Activated T-cell treated with anti-CD3 and anti-CD28 coated beads, Interleukin-2, amount 50 U/mL, for 72 hours (primary cell): ENCODE data around the gene TBATA. TPM values are rescaled to one million over a fixed set of nuclear protein-coding genes. Genes with fewer than 3 reads are reported as not detected.

ENCODE experiments used
- ATAC-seq, 2 donors: fragments of 150-1000 bp; cut with Tn5 transposase; replicated peaks in 1 of 2; 2 replicates each; pipeline ENCODE4 v1.10.0; 2021; ENCODE audit warnings: moderate library complexity in 2 of 2, mild to moderate bottlenecking in 1 of 2
- DNase-seq, 2 donors: peaks; one replicate each; pipeline ENCODE4 v3.0.0; 2021 to 2022; ENCODE audit warnings: mixed read lengths in 1 of 2
- H3K27ac Mint-ChIP-seq: one replicate; pipeline ENCODE4 v1.8.0; 2022; ENCODE audit warnings: mild to moderate bottlenecking, moderate library complexity, mixed read lengths
- H3K27me3 Mint-ChIP-seq: one replicate; pipeline ENCODE4 v1.8.0; 2022; ENCODE audit warnings: low read depth, mixed read lengths
- H3K36me3 Mint-ChIP-seq, 2 donors: one replicate each; pipeline ENCODE4 v1.8.0; 2022; ENCODE audit warnings: mixed read lengths in 2 of 2, mild to moderate bottlenecking in 1 of 2; ENCODE audit not compliant: insufficient read depth in 2 of 2
- H3K4me1 Mint-ChIP-seq: one replicate; pipeline ENCODE4 v1.8.0; 2022; ENCODE audit warnings: low read depth, mixed read lengths
- H3K4me3 Mint-ChIP-seq, 2 donors: one replicate each; pipeline ENCODE4 v1.8.0; 2022; ENCODE audit warnings: mild to moderate bottlenecking in 2 of 2, mixed read lengths in 2 of 2, moderate library complexity in 2 of 2
- H3K9me3 Mint-ChIP-seq, 2 donors: one replicate each; pipeline ENCODE4 v1.8.0; 2022; ENCODE audit warnings: mixed read lengths in 2 of 2
- total RNA-seq, 2 donors: library from RNA; stranded (reverse); gene quantifications; one replicate each; pipeline ENCODE4 v1.2.3, GENCODE V29; 2022

TBATA gene
- total RNA-seq, 2 donors from 2014 or later = not detected

DNA sequence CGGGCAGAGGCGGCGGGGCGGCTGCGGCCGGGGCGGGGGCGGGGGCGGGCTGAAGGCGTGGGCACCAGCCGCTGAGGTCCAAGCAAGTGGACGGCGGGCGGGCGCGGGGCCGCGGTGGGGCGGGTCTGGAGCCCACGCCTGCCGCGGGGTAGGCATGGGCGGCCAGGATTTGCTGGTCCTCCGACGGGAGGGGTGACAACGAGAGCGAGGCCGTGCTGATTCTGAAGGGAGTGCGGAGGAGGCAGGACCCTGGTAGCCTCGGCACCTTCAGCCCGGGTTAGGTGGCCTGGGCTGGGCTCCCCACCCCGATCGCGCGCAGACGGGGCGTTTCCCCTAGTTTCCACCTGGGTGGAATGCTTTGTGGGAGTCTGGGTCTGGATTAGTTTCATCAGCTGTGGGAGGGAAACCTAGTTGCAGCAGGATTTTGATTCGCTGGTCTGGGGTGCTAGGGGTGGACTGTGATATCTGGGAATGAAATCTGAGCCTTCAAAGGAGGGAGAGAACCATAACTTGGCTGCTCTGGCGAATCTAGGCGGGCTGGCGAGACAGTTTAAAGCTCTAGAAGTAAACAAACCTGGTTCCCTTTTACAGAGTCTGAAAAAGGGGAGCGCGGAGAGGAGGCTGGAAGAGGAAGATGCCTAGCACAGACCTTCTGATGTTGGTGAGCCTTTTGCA lies 31.2 kb upstream of the TBATA start:
- H3K36me3 Mint-ChIP-seq = peaks cover 9 to 10% of the 10 kb centered on the region in 2 donors
- ATAC-seq (peak; percentile 48 to 52), DNase-seq (peak; percentile 59 to 63)
- peaks cover 58% of the 10 kb centered on the region for H3K4me1 Mint-ChIP-seq
- H3K27ac Mint-ChIP-seq = peak overlapping the region; percentile 97
- H3K27me3 Mint-ChIP-seq = no peaks in the 10 kb centered on the region
- no peaks in the 10 kb centered on the region for H3K9me3 Mint-ChIP-seq
- H3K4me3 Mint-ChIP-seq = peak overlapping the region; percentile 94 to 97

DNA sequence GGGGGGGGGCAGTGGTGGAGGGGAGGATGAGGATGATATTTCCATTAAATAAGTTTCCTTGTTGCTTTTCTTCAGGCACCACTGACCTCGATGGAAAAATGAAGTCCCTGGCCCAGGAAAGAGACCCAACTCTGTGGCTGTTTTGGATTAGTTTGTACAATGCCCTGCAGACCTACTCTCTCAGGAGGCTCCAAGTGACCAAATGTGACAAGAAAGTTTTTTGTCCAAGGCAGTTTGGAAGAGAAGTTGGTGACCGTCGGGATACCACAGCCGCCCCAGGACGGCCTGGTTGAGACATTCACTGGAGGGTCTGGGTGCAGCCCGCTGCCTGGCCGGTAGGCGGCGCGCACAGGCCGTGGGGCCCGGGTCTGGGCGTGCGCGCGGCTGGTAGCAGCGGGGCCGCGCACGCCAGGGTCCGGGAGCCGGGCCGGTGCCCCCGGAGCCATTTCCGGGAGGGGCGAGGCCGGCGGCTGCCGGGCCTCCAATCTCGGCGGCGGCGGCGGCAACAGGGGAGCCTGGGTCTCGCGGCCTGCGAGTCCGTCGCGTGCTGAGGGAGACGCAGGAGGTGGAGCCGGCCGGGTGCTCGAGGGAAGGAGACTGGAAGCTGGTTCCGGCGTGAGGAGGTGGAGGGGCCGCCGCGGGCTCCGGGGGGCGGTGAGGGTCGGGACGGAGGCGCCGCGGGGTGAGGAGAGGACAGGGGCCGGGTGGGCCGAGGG lies 30.5 kb upstream of the TBATA start, which contains the start of gene SGPL1:
Gene SGPL1 (plus strand): TSS at position 445 of the 716 bp plus-strand sequence. CDS start 906 bp downstream, outside the sequence.
- peaks cover 51% of the 10 kb centered on the region for H3K4me1 Mint-ChIP-seq
- H3K27ac Mint-ChIP-seq = peak within 1 kb of the TSS; percentile 97
- no peaks in the 10 kb centered on the region for H3K27me3 Mint-ChIP-seq
- H3K36me3 Mint-ChIP-seq = peaks cover 9 to 10% of the 10 kb centered on the region in 2 donors
- no peaks in the 10 kb centered on the region for H3K9me3 Mint-ChIP-seq
- ATAC-seq = peak; percentile 91 to 92
- DNase-seq = peak; percentile 88 to 94
- peak within 1 kb of the TSS; percentile 94 to 97 for H3K4me3 Mint-ChIP-seq

DNA sequence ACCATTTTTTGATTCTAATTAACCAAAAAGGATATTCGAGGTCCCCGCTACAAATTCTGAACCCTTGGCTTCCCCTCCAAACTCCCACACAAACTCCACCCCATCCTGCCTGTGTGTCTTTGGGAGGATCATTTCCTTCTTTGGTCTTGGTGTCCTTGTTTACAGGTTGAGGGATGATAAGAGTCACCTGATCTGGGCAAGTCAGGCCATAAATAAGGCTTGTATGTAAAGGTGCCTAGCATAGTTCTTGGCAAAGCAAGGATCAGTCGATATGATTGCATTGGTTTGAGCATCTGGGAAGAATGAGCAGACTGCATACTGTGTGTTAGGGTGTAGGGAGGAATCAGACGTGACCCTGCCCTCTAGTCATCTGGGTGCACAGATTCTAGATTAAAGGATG lies 28.9 kb upstream of the TBATA start:
- H3K4me1 Mint-ChIP-seq = peaks cover 35% of the 10 kb centered on the region
- H3K9me3 Mint-ChIP-seq = no peaks in the 10 kb centered on the region
- DNase-seq (no peak), ATAC-seq (no peak)
- no peak overlapping the region for H3K4me3 Mint-ChIP-seq
- no peaks in the 10 kb centered on the region for H3K27me3 Mint-ChIP-seq
- no peak overlapping the region for H3K27ac Mint-ChIP-seq
- H3K36me3 Mint-ChIP-seq = peaks cover 5 to 7% of the 10 kb centered on the region in 2 donors

DNA sequence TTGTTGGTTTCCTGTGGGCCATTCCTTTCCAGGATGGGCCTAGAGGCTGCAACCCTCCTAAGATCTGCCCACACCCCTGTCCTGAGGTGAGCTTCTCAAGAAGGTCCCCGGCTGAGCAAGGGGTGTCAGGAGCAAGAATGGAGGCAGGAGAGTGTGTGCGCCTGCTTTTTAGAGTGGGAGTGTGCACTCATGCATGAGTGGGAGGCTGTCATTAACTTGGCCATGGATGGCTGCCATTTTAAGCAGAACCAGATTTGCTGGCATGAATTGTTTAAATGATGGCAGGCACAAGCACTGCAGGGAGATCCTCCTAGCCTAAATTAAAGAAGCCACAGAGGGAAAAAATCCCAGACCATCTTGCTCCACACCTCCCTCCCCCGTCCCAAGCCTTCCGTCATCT lies 27.6 kb upstream of the TBATA start:
- Mint-ChIP-seq H3K27me3 (no peaks in the 10 kb centered on the region), H3K27ac (no peak overlapping the region), H3K36me3 (peaks cover 2 to 6% of the 10 kb centered on the region in 2 donors), H3K4me3 (no peak overlapping the region), H3K4me1 (peaks cover 23% of the 10 kb centered on the region), H3K9me3 (no peaks in the 10 kb centered on the region)
- ATAC-seq = no peak
- no peak for DNase-seq

DNA sequence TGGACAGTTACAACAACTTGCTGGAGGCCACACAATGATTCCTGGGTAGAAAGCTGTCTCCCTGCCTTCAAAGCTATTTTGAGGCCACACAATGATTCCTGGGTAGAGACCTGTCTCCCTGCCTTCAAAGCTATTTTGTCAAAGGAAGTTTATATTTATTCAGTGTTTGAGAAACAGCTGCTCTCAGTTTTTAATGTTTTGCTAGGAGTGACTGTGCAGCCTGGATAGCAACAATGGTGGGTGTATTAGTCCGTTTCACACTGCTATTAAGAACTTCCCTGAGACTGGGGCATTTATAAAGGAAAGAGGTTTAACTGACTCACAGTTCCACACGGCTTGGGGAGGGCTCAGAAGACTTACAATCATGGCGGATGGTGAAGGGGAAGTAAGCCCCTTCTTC lies 26.7 kb upstream of the TBATA start:
- DNase-seq (no peak), ATAC-seq (no peak)
- peaks cover 14% of the 10 kb centered on the region for H3K4me1 Mint-ChIP-seq
- H3K27me3 Mint-ChIP-seq = peaks cover 8% of the 10 kb centered on the region
- H3K27ac Mint-ChIP-seq = no peak overlapping the region
- no peak overlapping the region for H3K4me3 Mint-ChIP-seq
- H3K36me3 Mint-ChIP-seq = peaks cover 0 to 2% of the 10 kb centered on the region in 2 donors
- no peaks in the 10 kb centered on the region for H3K9me3 Mint-ChIP-seq

DNA sequence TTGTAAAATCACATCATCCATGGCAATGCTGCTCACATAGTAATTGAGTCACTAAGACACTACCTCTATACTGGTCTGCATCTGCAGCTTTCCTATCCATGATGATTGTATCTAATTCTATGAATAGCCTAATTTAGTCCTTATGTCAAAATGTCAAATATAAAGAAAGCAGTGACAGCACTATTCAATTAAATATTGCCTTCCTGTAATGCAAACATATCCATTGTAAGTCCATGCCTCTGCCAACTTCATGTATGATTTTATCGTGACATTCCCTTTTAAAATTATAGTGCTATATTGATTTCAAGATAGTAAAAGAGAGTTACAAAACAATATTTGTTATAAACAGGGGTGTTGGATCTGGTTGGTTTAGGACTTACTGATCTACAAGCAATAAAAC lies 25.8 kb upstream of the TBATA start:
- no peak for DNase-seq
- H3K4me3 Mint-ChIP-seq = no peak overlapping the region
- peaks cover 8% of the 10 kb centered on the region for H3K27me3 Mint-ChIP-seq
- H3K27ac Mint-ChIP-seq = no peak overlapping the region
- no peak for ATAC-seq
- peaks cover 7% of the 10 kb centered on the region for H3K4me1 Mint-ChIP-seq
- no peaks in the 10 kb centered on the region for H3K36me3 Mint-ChIP-seq
- H3K9me3 Mint-ChIP-seq = no peaks in the 10 kb centered on the region

DNA sequence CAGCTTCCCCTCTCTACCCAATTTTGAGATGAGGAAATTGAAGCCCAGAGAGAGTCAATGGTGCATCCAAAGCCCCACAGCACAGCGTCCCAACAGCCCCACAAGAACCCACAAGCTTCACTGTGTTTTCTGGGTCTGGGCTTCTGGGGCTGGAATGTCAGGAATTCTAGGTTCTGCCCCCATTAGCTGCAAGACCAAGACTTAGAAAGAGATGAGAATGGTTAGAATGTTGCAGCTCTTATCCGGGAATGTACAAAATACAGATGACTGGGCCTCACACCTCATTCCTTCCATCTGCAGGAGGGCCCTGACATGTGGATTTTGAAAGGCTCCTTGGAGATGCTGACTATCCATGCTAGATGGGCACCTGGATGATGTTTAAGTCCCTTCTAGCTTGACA lies 24.5 kb upstream of the TBATA start:
- Mint-ChIP-seq H3K36me3 (no peaks in the 10 kb centered on the region), H3K4me1 (no peaks in the 10 kb centered on the region), H3K9me3 (no peaks in the 10 kb centered on the region), H3K27ac (no peak overlapping the region), H3K4me3 (no peak overlapping the region), H3K27me3 (peaks cover 8% of the 10 kb centered on the region)
- no peak for ATAC-seq
- DNase-seq = no peak

DNA sequence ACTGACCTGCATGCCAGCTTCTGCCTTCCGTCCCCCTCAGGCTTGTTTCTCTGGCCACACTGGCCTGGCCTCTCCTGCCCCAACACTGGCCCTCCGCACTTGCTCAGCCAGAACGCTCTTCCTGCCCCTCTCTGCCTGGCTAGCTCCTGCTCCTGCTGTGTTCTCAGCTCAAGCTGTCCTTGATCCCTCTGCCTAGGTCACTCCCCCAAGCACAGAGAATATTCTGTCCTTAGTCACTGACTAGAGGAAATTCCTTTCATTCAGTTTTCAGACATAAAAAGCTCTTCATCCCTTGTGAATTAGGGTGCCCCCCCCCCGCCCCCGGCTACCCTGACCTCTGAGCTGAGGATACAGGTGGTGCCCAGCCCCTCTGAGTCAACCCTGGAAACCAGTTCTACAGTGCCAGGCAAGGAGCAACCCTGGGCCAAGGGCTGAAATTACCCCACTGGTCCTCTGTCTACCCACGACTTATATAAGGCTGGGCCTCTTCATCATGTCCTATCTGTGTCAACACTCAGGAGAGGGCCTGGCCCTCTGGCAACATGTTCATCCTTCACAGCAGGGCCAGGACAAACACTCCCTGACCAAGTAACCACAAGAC lies 23.9 kb upstream of the TBATA start:
- H3K4me3 Mint-ChIP-seq = no peak overlapping the region
- ATAC-seq = no peak
- peaks cover 8% of the 10 kb centered on the region for H3K27me3 Mint-ChIP-seq
- H3K36me3 Mint-ChIP-seq = no peaks in the 10 kb centered on the region
- no peak overlapping the region for H3K27ac Mint-ChIP-seq
- H3K9me3 Mint-ChIP-seq = no peaks in the 10 kb centered on the region
- H3K4me1 Mint-ChIP-seq = no peaks in the 10 kb centered on the region
- no peak for DNase-seq

DNA sequence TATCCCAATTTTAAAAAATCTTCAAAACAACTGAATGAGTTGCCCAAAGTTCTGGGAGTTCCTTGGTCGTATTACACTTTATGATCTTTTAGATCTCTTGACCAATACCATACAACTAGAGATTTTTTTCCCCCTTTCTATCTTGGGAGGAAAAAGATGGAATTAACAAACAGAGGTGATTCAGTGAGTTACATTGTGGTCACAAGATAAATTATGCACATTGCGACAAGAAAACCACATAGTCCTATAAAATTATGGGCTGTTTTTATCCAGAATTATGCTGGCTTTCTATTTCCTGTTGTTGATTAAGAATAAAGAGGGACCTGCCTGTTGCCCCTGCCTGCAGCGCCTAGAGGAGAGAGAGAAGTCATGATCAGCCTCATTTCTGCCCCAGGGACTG lies 22.4 kb upstream of the TBATA start:
- H3K27me3 Mint-ChIP-seq = peaks cover 8% of the 10 kb centered on the region
- H3K9me3 Mint-ChIP-seq = no peaks in the 10 kb centered on the region
- no peak for ATAC-seq
- H3K4me1 Mint-ChIP-seq = no peaks in the 10 kb centered on the region
- no peaks in the 10 kb centered on the region for H3K36me3 Mint-ChIP-seq
- H3K27ac Mint-ChIP-seq = no peak overlapping the region
- no peak overlapping the region for H3K4me3 Mint-ChIP-seq
- no peak for DNase-seq

DNA sequence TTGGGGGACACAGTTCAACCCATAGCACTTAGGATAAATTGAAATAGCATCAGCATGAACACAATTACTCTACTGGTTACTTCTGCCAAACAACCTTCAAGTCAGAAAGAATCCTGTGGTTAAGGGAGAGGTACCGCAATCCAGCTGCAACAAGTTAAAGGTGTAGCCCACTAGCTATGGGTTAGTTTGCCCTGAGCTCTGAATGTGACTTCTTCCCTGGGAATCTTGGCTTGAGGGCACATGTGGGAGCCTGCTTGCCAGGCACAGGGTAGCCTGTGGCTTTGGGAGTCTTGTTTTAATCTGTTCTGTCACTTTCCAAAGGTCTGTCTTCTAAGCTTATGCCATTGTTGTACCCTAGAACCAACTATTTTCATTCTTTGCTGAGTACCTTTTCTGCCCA lies 21.7 kb upstream of the TBATA start:
- no peaks in the 10 kb centered on the region for H3K4me1 Mint-ChIP-seq
- no peak overlapping the region for H3K4me3 Mint-ChIP-seq
- H3K27me3 Mint-ChIP-seq = peaks cover 8% of the 10 kb centered on the region
- no peak for ATAC-seq
- no peak for DNase-seq
- H3K27ac Mint-ChIP-seq = no peak overlapping the region
- no peaks in the 10 kb centered on the region for H3K36me3 Mint-ChIP-seq
- no peaks in the 10 kb centered on the region for H3K9me3 Mint-ChIP-seq

DNA sequence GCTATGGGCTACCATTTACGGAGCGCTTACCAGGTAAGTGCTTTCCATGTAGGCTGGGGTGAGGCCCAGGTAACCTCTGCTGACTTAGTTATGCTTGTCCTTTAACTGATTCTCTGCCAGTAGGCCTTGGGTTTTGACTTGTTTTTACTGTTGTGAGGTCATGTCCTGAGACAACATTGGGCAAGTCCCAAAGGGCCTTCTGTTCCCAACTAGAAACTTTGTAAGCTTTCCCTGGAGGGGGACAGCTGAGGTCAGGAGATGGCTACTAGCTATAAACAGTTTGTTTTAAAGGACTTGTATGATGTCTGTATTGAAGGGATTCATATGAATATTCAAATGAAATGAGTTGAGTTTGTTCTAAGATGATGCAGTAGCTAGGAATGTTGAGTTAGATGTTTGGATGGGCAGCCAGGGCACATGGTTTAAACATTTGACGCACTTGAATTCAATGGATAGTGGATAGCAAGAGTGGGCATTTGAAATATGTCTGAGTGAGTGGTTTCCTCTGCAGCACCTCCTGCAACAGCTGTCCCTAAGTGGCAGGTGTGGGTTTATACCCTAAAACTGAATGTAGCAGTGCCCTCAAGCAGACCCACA lies 20.5 kb upstream of the TBATA start:
- H3K4me3 Mint-ChIP-seq = no peak overlapping the region
- DNase-seq = no peak
- H3K27ac Mint-ChIP-seq = no peak overlapping the region

DNA sequence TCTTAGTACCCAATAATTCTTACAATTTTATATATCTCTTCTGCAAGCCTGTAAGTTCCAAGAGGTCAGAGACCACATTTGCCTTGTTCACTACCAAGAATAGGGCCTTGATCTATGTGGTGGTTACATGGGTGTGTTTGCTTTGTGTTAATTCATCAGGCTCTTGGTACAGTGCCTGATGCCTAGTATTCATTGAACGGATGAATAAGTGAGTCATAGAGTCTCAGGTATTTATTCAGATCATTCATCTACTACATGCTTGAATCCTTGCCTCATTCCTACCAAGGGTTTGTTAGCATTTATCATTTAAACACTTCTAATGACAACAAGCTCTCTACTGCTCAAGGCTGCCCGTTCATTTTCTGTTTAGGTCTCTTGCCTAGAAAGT lies 19.2 kb upstream of the TBATA start:
- Mint-ChIP-seq H3K27me3 (peaks cover 14% of the 10 kb centered on the region), H3K4me1 (no peaks in the 10 kb centered on the region), H3K36me3 (no peaks in the 10 kb centered on the region), H3K4me3 (no peak overlapping the region), H3K27ac (no peak overlapping the region), H3K9me3 (no peaks in the 10 kb centered on the region)
- no peak for ATAC-seq
- DNase-seq = no peak

More for the DNA sequence above, 20.5 kb upstream of the TBATA start:
- H3K27me3 Mint-ChIP-seq = peaks cover 8% of the 10 kb centered on the region
- ATAC-seq = no peak
- H3K4me1 Mint-ChIP-seq = no peaks in the 10 kb centered on the region
- H3K36me3 Mint-ChIP-seq = no peaks in the 10 kb centered on the region
- no peaks in the 10 kb centered on the region for H3K9me3 Mint-ChIP-seq

DNA sequence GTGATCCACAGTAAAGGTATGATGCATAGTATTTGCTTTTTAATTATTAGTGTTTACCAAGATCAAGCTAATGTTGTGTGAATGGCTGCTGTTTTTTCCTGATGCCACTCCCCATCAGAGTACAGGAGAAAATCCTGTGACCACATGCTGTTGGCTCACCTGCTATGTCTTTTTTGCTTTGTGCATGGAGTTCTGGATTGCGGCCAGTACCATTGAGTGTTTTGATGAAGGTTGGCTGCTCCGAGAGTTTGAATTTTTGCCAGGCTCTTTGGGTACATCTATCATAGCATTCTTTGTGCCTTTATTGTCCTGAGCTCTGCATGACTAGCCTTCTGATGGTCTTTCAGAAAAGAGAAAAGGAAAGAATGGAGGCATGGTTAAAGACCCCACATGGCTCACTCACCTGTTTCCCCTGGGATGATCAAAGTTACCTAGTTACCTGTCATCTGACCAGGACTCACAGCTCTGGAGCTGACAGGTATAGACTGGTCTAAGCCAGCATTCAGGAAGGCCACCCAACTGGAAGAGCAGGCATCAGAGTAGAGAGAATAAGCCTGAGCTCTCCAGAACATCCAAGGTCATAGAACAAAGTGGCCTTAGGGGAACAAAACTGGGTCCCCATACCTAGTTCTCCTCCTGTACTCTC lies 18.7 kb upstream of the TBATA start:
- H3K36me3 Mint-ChIP-seq = no peaks in the 10 kb centered on the region
- no peak overlapping the region for H3K4me3 Mint-ChIP-seq
- DNase-seq (no peak), ATAC-seq (no peak)
- no peaks in the 10 kb centered on the region for H3K9me3 Mint-ChIP-seq
- H3K27me3 Mint-ChIP-seq = peaks cover 19% of the 10 kb centered on the region
- H3K4me1 Mint-ChIP-seq = no peaks in the 10 kb centered on the region
- no peak overlapping the region for H3K27ac Mint-ChIP-seq
